T47D (cell line): Measurements from ENCODE around the gene HERC4.
A peak's percentile ranks its signal among the peaks of the same experiment; 100 is the strongest.

ENCODE experiments used
- DNase-seq, 2 experiments: peaks; one replicate each; pipeline versions ENCODE4 v3.0.0 to v3.0.0-alpha.2; 2011 to 2012; ENCODE audit warnings: low read depth in 1 of 2, low spot score in 1 of 2
- JUND ChIP-seq: IDR thresholded peaks from 2 replicates; pipeline ENCODE4 v1.6.1; 2012; ENCODE audit warnings: low read depth
- in situ Hi-C: cut with HindIII; loops from 2 replicates; pipeline ENCODE4 v1.10.0; 2016; ENCODE audit warnings: low sequenced_read_pairs, low pct_unique_long_range_greater_than_20kb

The HERC4 gene

GRCh38 chr10:68074775-68075549 is at the start of gene HERC4:
HERC4 (minus strand) TSS chr10:68075283; CDS start chr10:68073108, 2,175 bp downstream.
- TF ChIP-seq JUND: no peak
- DNase-seq: peak; percentile 92 to 98
- in situ Hi-C loops: no loop called here

GRCh38 chr10:68124718-68125117 is 49.6 kb upstream of the HERC4 start:
- in situ Hi-C loops: no loop called here
- TF ChIP-seq JUND: no peak
- DNase-seq: no peak

GRCh38 chr10:68121852-68122251 is 46.8 kb upstream of the HERC4 start:
- in situ Hi-C loops: no loop called here
- no peak for TF ChIP-seq JUND
- no peak for DNase-seq

GRCh38 chr10:68121020-68121743 is 46.1 kb upstream of the HERC4 start:
- TF ChIP-seq JUND: no peak
- in situ Hi-C loops: no loop called here

GRCh38 chr10:68118657-68119056 is 43.6 kb upstream of the HERC4 start:
- in situ Hi-C loops: no loop called here
- no peak for TF ChIP-seq JUND
- no peak for DNase-seq

More at GRCh38 chr10:68121020-68121743, 46.1 kb upstream of the HERC4 start:
- DNase-seq: no peak

GRCh38 chr10:68112837-68113236 is 37.8 kb upstream of the HERC4 start:
- no peak for DNase-seq
- no peak for TF ChIP-seq JUND
- in situ Hi-C loops: no loop called here

- in situ Hi-C loops: no loop called here
- no peak for DNase-seq
- no peak for TF ChIP-seq JUND
Observed at GRCh38 chr10:68111584-68111983, 36.5 kb upstream of the HERC4 start.

GRCh38 chr10:68110027-68110426 is 34.9 kb upstream of the HERC4 start:
- in situ Hi-C loops: no loop called here
- no peak for DNase-seq
- no peak for TF ChIP-seq JUND

- TF ChIP-seq JUND: no peak
- in situ Hi-C loops: no loop called here
- no peak for DNase-seq
Observed at GRCh38 chr10:68109331-68109730, 34.2 kb upstream of the HERC4 start, which contains the start of gene MYPN. MYPN (plus strand) TSS chr10:68109488; CDS start chr10:68121439, 11,951 bp downstream.

GRCh38 chr10:68108653-68109052 is 33.6 kb upstream of the HERC4 start:
- no peak for TF ChIP-seq JUND
- in situ Hi-C loops: no loop called here
- DNase-seq: no peak

- DNase-seq: no peak
- in situ Hi-C loops: no loop called here
- TF ChIP-seq JUND: no peak
Observed at GRCh38 chr10:68108051-68108450, 33.0 kb upstream of the HERC4 start.

- no peak for TF ChIP-seq JUND
- no peak for DNase-seq
- in situ Hi-C loops: no loop called here
Observed at GRCh38 chr10:68107651-68108050, 32.6 kb upstream of the HERC4 start.

- DNase-seq: peak in 1 of 2 experiments; percentile 80
- in situ Hi-C loops: no loop called here
- TF ChIP-seq JUND: no peak
Observed at GRCh38 chr10:68106656-68107055, 31.6 kb upstream of the HERC4 start.
